HepG2 (cell line): ENCODE results near the gene CHST3. TPM values are rescaled to one million over a fixed set of nuclear protein-coding genes. Genes with fewer than 3 reads are reported as not detected.

Experiments
- ATAC-seq: fragments of 200-7000 bp; cut with Tn5 transposase; 3 replicates; pipeline ENCODE4 v1.9.1; 2020; ENCODE audit warnings: mild to moderate bottlenecking, moderate library complexity
- BruUV-seq: library from RNA; stranded (reverse); fragments of 400-500 nt; replicated peaks from 2 replicates; lab custom pipeline; 2021; lab: Mats Ljungman, UMichigan
- CTCF ChIA-PET: fragments of 300-600 bp; formaldehyde crosslinking; extraction: SDS; loops from one replicate; lab custom pipeline; 2021; ENCODE audit warnings: low total read pairs, inconsistent platforms, low intra/inter-chr PET ratio; lab: Yijun Ruan, JAX
- POLR2A ChIA-PET: fragments of 350-600 bp; sonication (Branson Sonifier 250); formaldehyde crosslinking; loops from one replicate; lab custom pipeline; 2020; ENCODE audit warnings: antibody characterized with exemption, inconsistent platforms; lab: Yijun Ruan, JAX
- DNase-seq: peaks from one replicate; pipeline ENCODE4 v3.0.0-alpha.2; 2015; ENCODE audit warnings: low spot score
- FAIRE-seq: peaks from 3 replicates; lab custom pipeline; 2011; peaks lifted over from hg19 to GRCh38; lab: Jason Lieb, UNC
- H2AFZ ChIP-seq: one replicate; pipeline ENCODE4 v1.6.1; 2011; ENCODE audit warnings: low read length, inconsistent platforms
- H3K27ac ChIP-seq: fragments of 300-600 bp; 3 replicates; pipeline ENCODE4 v1.8.0; 2011; ENCODE audit warnings: mixed run types, mild to moderate bottlenecking, mixed read lengths, low read length, inconsistent platforms; ENCODE audit not compliant: insufficient read depth; ENCODE audit errors: extremely low read length
- H3K27me3 ChIP-seq, 2 experiments: fragments of 200-600 bp in 1 of 2; 2 replicates in 1 of 2; 3 replicates in 1 of 2; pipeline versions ENCODE4 v1.6.0 to v1.8.0; 2011; ENCODE audit warnings: low read length in 2 of 2, mild to moderate bottlenecking in 2 of 2, moderate library complexity in 2 of 2, inconsistent platforms in 1 of 2; ENCODE audit not compliant: insufficient read depth in 2 of 2, control insufficient read depth in 1 of 2
- H3K36me3 ChIP-seq, 2 experiments: fragments of 200-600 bp in 1 of 2; replicated peaks in 1 of 2; 2 replicates in 1 of 2; 3 replicates in 1 of 2; pipeline versions ENCODE4 v1.5.1 to v1.8.0; 2011; ENCODE audit warnings: low read length in 2 of 2, inconsistent platforms in 1 of 2; ENCODE audit not compliant: insufficient read depth in 2 of 2, control insufficient read depth in 1 of 2
- H3K4me1 ChIP-seq: 2 replicates; pipeline ENCODE4 v1.5.1; 2012; ENCODE audit warnings: low read length, inconsistent platforms; ENCODE audit not compliant: insufficient read depth
- H3K4me2 ChIP-seq: 2 replicates; pipeline ENCODE4 v1.6.0; 2011; ENCODE audit warnings: low read depth, low read length, inconsistent platforms
- H3K4me3 ChIP-seq, 3 experiments: fragments of 200-600 bp in 1 of 3; sonication (generic), shearing (Covaris generic) in 1 of 3; replicated peaks in 1 of 3; 2 replicates each; pipeline ENCODE4 v1.5.1; 2011 to 2016; ENCODE audit warnings: low read length in 3 of 3, inconsistent platforms in 2 of 3, low read depth in 2 of 3, mild to moderate bottlenecking in 2 of 3, control low read depth in 1 of 3, mixed read lengths in 1 of 3; ENCODE audit not compliant: insufficient read depth in 1 of 3
- H3K79me2 ChIP-seq: one replicate; pipeline ENCODE4 v1.6.1; 2011; ENCODE audit warnings: low read length, inconsistent platforms; ENCODE audit not compliant: insufficient read depth
- H3K9ac ChIP-seq: 2 replicates; pipeline ENCODE4 v1.6.0; 2011; ENCODE audit warnings: mild to moderate bottlenecking, low read depth, low read length, inconsistent platforms; ENCODE audit not compliant: insufficient read depth
- H3K9me3 ChIP-seq: 2 replicates; pipeline ENCODE4 v1.5.1; 2012; ENCODE audit warnings: mild to moderate bottlenecking, low read length
- H4K20me1 ChIP-seq: 2 replicates; pipeline ENCODE4 v1.6.0; 2011; ENCODE audit warnings: inconsistent platforms, mild to moderate bottlenecking, low read length, moderate library complexity; ENCODE audit not compliant: insufficient read depth
- HMGA1 ChIP-seq: sonication (generic); formaldehyde crosslinking; conservative IDR thresholded peaks from 2 replicates; pipeline ENCODE4 v1.4.0; 2020; ENCODE audit warnings: missing genetic modification reagents
- JUND ChIP-seq: sonication (generic); formaldehyde crosslinking; IDR thresholded peaks from 2 replicates; pipeline ENCODE4 v1.8.0; 2022; ENCODE audit warnings: mild to moderate bottlenecking, missing genetic modification reagents
- MBNL3 ChIP-seq: fragments of 250-450 bp; sonication (Bioruptor Pico); conservative IDR thresholded peaks from 2 replicates; pipeline ENCODE4 v1.8.0; 2022; ENCODE audit warnings: mild to moderate bottlenecking, inconsistent platforms
- MTA1 ChIP-seq: sonication (generic); formaldehyde crosslinking; IDR thresholded peaks from 2 replicates; pipeline ENCODE4 v1.4.0; 2020; ENCODE audit warnings: missing genetic modification reagents, mild to moderate bottlenecking, borderline replicate concordance
- MXI1 ChIP-seq: IDR thresholded peaks from 3 replicates; pipeline ENCODE4 v1.6.1; 2012; ENCODE audit warnings: low read depth, low read length, inconsistent platforms, borderline replicate concordance
- MYNN ChIP-seq: sonication (generic); formaldehyde crosslinking; IDR thresholded peaks from 2 replicates; pipeline ENCODE4 v1.4.0; 2020; ENCODE audit warnings: mild to moderate bottlenecking, low read depth, missing genetic modification reagents
- NFKB2 ChIP-seq: sonication (generic); formaldehyde crosslinking; IDR thresholded peaks from 2 replicates; pipeline ENCODE4 v1.4.0; 2020; ENCODE audit warnings: missing genetic modification reagents, borderline replicate concordance
- NR2F1 ChIP-seq, 2 experiments: fragments of 450-650 bp in 1 of 2; formaldehyde crosslinking in 1 of 2; IDR thresholded peaks; 2 replicates each; pipeline versions ENCODE4 v1.5.0 to v1.6.1; 2016 to 2020; ENCODE audit warnings: mild to moderate bottlenecking in 1 of 2, missing compliant biosample characterization in 1 of 2, missing genetic modification reagents in 1 of 2, moderate library complexity in 1 of 2
- RARA ChIP-seq: IDR thresholded peaks from 2 replicates; pipeline ENCODE4 v1.6.1; 2016; ENCODE audit warnings: missing genetic modification reagents, missing compliant biosample characterization
- RFX5 ChIP-seq: IDR thresholded peaks from 2 replicates; pipeline ENCODE4 v1.6.1; 2011; ENCODE audit warnings: low read depth, low read length, improper control_type of control experiment
- SMAD9 ChIP-seq: sonication (generic); formaldehyde crosslinking; IDR thresholded peaks from 2 replicates; pipeline ENCODE4 v1.5.1; 2020; ENCODE audit warnings: mild to moderate bottlenecking, missing genetic modification reagents
- SSRP1 ChIP-seq: IDR thresholded peaks from 2 replicates; pipeline ENCODE4 v1.6.1; 2016; ENCODE audit warnings: control low read depth
- ZEB1 ChIP-seq: IDR thresholded peaks from 2 replicates; pipeline ENCODE4 v1.6.1; 2012; ENCODE audit warnings: mild to moderate bottlenecking, low read depth, inconsistent platforms; ENCODE audit not compliant: insufficient replicate concordance
- ZNF235 ChIP-seq: sonication (generic); formaldehyde crosslinking; IDR thresholded peaks from 2 replicates; pipeline ENCODE4 v1.8.1; 2023; ENCODE audit warnings: mild to moderate bottlenecking, missing genetic modification reagents, borderline replicate concordance
- ZNF430 ChIP-seq: sonication (generic); formaldehyde crosslinking; IDR thresholded peaks from 2 replicates; pipeline ENCODE4 v1.9.0; 2021; ENCODE audit warnings: mild to moderate bottlenecking, missing genetic modification reagents
- ZNF546 ChIP-seq: sonication (generic); formaldehyde crosslinking; conservative IDR thresholded peaks from 2 replicates; pipeline ENCODE4 v1.8.1; 2023; ENCODE audit warnings: mild to moderate bottlenecking, missing genetic modification reagents
- ZNF83 ChIP-seq: sonication (generic); formaldehyde crosslinking; IDR thresholded peaks from 2 replicates; pipeline ENCODE4 v1.4.0; 2020; ENCODE audit warnings: missing genetic modification reagents, mild to moderate bottlenecking, borderline replicate concordance
- WGBS: methylation state at CpG from one replicate; pipeline ENCODE4 v1.1.6; 2017; ENCODE audit warnings: low lambda C conversion rate; 5-methylcytosine and 5-hydroxymethylcytosine counted together
- in situ Hi-C: cut with HindIII; loops from 2 replicates; pipeline ENCODE4 v1.10.0; 2017; ENCODE audit warnings: low pct_unique_long_range_greater_than_20kb; ENCODE audit not compliant: extremely low pct_ligation_motif_present
- intact Hi-C: fragments of 100-400 bp; cut with micrococcal nuclease; formaldehyde crosslinking; loops from one replicate; pipeline ENCODE4 v1.10.0; 2022; ENCODE audit not compliant: unreplicated experiment
- polyA plus RNA-seq, 8 experiments: library from polyadenylated mRNA; depleted of rRNA in 3 of 8; stranded (reverse) in 7 of 8; unstranded in 1 of 8; fragments of >200 nt; fragmentation: Illumina TruSeq in 4 of 8; extraction: Trizol in 4 of 8; gene quantifications; 2 replicates each; pipeline versions ENCODE4 v1.2.1 to v1.2.3, GENCODE V29; 2011 to 2016; ENCODE audit warnings: low read depth in 4 of 8, missing spikeins in 1 of 8, mixed read lengths in 1 of 8; ENCODE audit not compliant: insufficient read depth in 1 of 8
- total RNA-seq, 5 experiments: library from RNA; depleted of rRNA; stranded (reverse); fragments of >200 nt; fragmentation: Illumina TruSeq; extraction: Trizol; gene quantifications; 2 replicates each; pipeline ENCODE4 v1.2.3, GENCODE V29; 2016; ENCODE audit warnings: low read depth in 1 of 5
- TF ChIP-seq, protein P1 (sequence below), 2 experiments: fragments of 450-650 bp in 1 of 2; sonication (generic) in 1 of 2; formaldehyde crosslinking; IDR thresholded peaks; 2 replicates each; pipeline versions ENCODE4 v1.5.0 to v1.8.0; 2020 to 2022; ENCODE audit warnings: mild to moderate bottlenecking in 1 of 2, missing genetic modification reagents in 1 of 2
- TF ChIP-seq, protein P2 (sequence below): sonication (generic); formaldehyde crosslinking; IDR thresholded peaks from 2 replicates; pipeline ENCODE4 v1.5.0; 2020; ENCODE audit warnings: missing genetic modification reagents, mild to moderate bottlenecking, borderline replicate concordance
- TF ChIP-seq, protein P3 (sequence below): sonication (generic); formaldehyde crosslinking; IDR thresholded peaks from 2 replicates; pipeline ENCODE4 v1.5.0; 2020; ENCODE audit warnings: missing genetic modification reagents

CHST3 gene
- total and polyA plus RNA-seq, 2 of the 13 experiments (the other 11 are each of a cell fraction or from before 2014, with no cell fraction given): 7.2 to 18.7 TPM

DNA sequence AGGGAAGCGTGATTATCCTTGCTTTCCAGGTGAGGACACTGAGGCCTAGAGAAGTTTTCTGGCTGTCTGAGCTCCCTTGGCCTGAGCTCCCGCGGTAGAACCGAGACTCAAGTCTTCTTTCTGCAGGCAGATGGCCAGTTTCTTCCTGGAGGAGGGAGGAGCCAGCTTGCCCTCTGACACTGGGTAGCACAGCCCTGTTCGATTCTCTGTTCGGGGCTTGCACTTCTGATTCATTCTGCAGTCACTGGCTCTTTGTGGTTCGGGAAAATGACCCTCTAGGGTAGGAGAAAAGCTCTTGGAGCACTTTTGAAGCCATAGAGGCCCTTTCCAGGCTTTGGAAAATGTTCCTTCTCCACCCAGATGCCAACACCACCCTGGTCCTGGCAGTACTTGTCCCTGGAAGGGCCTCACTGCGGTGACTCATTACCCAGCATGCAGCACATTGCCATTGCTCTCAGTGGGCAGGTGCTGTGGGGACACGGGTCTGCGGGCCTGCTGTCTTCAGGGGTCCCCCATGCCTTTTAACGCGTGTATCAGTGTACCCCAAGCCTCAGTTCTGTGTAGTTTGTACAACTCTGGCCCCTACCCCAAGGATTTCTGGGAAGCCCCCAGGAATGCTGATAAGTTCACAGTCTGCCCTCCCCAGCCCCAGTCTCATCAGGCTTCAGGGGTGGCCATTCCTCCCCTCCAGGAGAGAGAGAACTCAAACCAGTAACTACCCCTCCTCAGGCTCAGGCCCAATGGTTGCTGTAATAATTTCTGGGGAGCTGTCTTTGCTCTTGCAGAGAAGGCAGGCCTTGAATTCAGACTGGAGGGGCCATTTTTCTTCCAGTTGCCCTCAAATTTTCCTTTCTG lies 11.9 kb downstream of the CHST3 start:
- Histone ChIP-seq H3K27me3 (no peaks in the 10 kb centered on the region), H3K36me3 (peaks cover 8 to 26% of the 10 kb centered on the region in 2 experiments), H3K4me3 (peak overlapping the region in 2 of 3 experiments; percentile 17 to 29; a peak in 2 of 6 replicates), H4K20me1 (no peaks in the 10 kb centered on the region), H3K4me2 (peak overlapping the region; percentile 94), H3K27ac (peak overlapping the region; percentile 91), H3K9ac (peak overlapping the region; percentile 70), H3K4me1 (peaks cover 71% of the 10 kb centered on the region), H2AFZ (no peak overlapping the region), H3K79me2 (peaks cover 94% of the 10 kb centered on the region), H3K9me3 (no peaks in the 10 kb centered on the region)
- intact Hi-C loops (no loop called here), in situ Hi-C loops (no loop called here)
- WGBS: 29% methylated on average over 7 of the region's 12 CpGs
- DNase-seq (no peak), ATAC-seq (peak; percentile 50), FAIRE-seq (peak; percentile 49)
- ChIA-PET CTCF (no interaction called here), POLR2A (interaction anchor here (0.6 to 3.7 kb wide), 16 partner anchors 8 to 297 kb away, joined by 3 to 39 read pairs (median 4); partner anchors contain the start of genes ASCC1, CHST3 and DDIT4)
- no TSS peak for BruUV-seq
- TF ChIP-seq, protein P1, sequence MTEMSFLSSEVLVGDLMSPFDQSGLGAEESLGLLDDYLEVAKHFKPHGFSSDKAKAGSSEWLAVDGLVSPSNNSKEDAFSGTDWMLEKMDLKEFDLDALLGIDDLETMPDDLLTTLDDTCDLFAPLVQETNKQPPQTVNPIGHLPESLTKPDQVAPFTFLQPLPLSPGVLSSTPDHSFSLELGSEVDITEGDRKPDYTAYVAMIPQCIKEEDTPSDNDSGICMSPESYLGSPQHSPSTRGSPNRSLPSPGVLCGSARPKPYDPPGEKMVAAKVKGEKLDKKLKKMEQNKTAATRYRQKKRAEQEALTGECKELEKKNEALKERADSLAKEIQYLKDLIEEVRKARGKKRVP (CRISPR knock-in tag; IDR thresholded peaks at IDR 0.05): 0 out of 4 replicates have a peak, but pooled peaks of 1 of the 2 experiments have one; percentile 22
- TF ChIP-seq RFX5 (no peak), HMGA1 (CRISPR knock-in tag) (no peak), NFKB2 (CRISPR knock-in tag) (no peak), JUND (CRISPR knock-in tag) (peak; percentile 80), ZNF83 (CRISPR knock-in tag) (no peak), SMAD9 (CRISPR knock-in tag) (no peak), ZNF235 (CRISPR knock-in tag) (no peak), MXI1 (no peak), SSRP1 (no peak), MYNN (CRISPR knock-in tag) (no peak), ZNF546 (CRISPR knock-in tag) (no peak), ZNF430 (CRISPR knock-in tag) (no peak; the same call in 1 of the 2 replicates), ZEB1 (no peak), MBNL3 (CRISPR knock-in tag) (no peak), MTA1 (no peak), NR2F1 (CRISPR knock-in tag; IDR thresholded peaks at IDR 0.05) (no peak), RARA (0 out of 2 replicates have a peak, but pooled peaks have one; percentile 8)
- TF ChIP-seq, protein P2, sequence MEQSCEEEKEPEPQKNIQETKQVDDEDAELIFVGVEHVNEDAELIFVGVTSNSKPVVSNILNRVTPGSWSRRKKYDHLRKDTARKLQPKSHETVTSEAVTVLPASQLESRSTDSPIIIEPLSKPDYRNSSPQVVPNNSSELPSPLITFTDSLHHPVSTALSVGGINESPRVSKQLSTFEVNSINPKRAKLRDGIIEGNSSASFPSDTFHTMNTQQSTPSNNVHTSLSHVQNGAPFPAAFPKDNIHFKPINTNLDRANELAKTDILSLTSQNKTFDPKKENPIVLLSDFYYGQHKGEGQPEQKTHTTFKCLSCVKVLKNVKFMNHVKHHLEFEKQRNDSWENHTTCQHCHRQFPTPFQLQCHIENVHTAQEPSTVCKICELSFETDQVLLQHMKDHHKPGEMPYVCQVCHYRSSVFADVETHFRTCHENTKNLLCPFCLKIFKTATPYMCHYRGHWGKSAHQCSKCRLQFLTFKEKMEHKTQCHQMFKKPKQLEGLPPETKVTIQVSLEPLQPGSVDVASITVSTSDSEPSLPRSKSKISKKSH: no peak
- TF ChIP-seq, protein P3, sequence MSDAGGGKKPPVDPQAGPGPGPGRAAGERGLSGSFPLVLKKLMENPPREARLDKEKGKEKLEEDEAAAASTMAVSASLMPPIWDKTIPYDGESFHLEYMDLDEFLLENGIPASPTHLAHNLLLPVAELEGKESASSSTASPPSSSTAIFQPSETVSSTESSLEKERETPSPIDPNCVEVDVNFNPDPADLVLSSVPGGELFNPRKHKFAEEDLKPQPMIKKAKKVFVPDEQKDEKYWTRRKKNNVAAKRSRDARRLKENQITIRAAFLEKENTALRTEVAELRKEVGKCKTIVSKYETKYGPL (CRISPR knock-in tag): no peak
